K562 (cell line): Measurements from ENCODE around the gene GMDS. TPM values are rescaled to one million over a fixed set of nuclear protein-coding genes. Genes with fewer than 3 reads are reported as not detected.

ENCODE experiments used
- ATAC-seq: fragments of 200-7000 bp; cut with Tn5 transposase; 3 replicates; pipeline ENCODE4 v1.9.1; 2020; ENCODE audit warnings: moderate library complexity
- BruUV-seq: library from RNA; stranded (reverse); fragments of 400-500 nt; replicated peaks from 2 replicates; lab custom pipeline; 2021; lab: Mats Ljungman, UMichigan
- CTCF ChIA-PET: fragments of 300-600 bp; formaldehyde crosslinking; extraction: SDS; loops from one replicate; lab custom pipeline; 2021; ENCODE audit warnings: low intra/inter-chr PET ratio; lab: Yijun Ruan, JAX
- POLR2A ChIA-PET: fragments of 300-600, 350-650 bp; sonication (Branson Sonifier 250); formaldehyde crosslinking; extraction: SDS; loops from one replicate; lab custom pipeline; 2021; ENCODE audit warnings: antibody characterized with exemption, inconsistent platforms; lab: Yijun Ruan, JAX
- DNase-seq, 4 experiments: peaks; one replicate each; pipeline versions ENCODE4 v3.0.0 to v3.0.0-alpha.2; 2011 to 2018; ENCODE audit warnings: low spot score in 3 of 4, mixed read lengths in 3 of 4; ENCODE audit errors: extremely low read depth in 1 of 4
- FAIRE-seq: peaks from 2 replicates; lab custom pipeline; 2011; peaks lifted over from hg19 to GRCh38; lab: Jason Lieb, UNC
- H2AFZ ChIP-seq: 2 replicates; pipeline ENCODE4 v1.6.0; 2011; ENCODE audit warnings: low read depth, low read length, control low read depth, inconsistent platforms
- H3K27ac ChIP-seq: fragments of 200-600 bp; 3 replicates; pipeline ENCODE4 v1.8.0; 2011; ENCODE audit warnings: low read depth, mild to moderate bottlenecking, control low read depth, inconsistent platforms, low read length, moderate library complexity, mixed read lengths; ENCODE audit errors: extremely low read depth
- H3K27me3 ChIP-seq, 2 experiments: fragments of 300-600 bp in 1 of 2; 2 replicates in 1 of 2; 3 replicates in 1 of 2; pipeline versions ENCODE4 v1.6.0 to v1.8.0; 2011; ENCODE audit warnings: inconsistent platforms in 2 of 2, low read length in 2 of 2, mild to moderate bottlenecking in 1 of 2, mixed read lengths in 1 of 2, moderate library complexity in 1 of 2; ENCODE audit not compliant: control insufficient read depth in 2 of 2, insufficient read depth in 2 of 2
- H3K36me3 ChIP-seq: fragments of 300-600 bp; 3 replicates; pipeline ENCODE4 v1.8.0; 2011; ENCODE audit warnings: mild to moderate bottlenecking, low read length, inconsistent platforms; ENCODE audit not compliant: control insufficient read depth, insufficient read depth
- H3K4me1 ChIP-seq, 2 experiments: fragments of 200-600 bp in 1 of 2; replicated peaks in 1 of 2; 2 replicates in 1 of 2; 3 replicates in 1 of 2; pipeline versions ENCODE4 v1.5.1 to v1.8.0; 2011; ENCODE audit warnings: inconsistent platforms in 2 of 2, low read length in 2 of 2, mild to moderate bottlenecking in 1 of 2, mixed read lengths in 1 of 2, moderate library complexity in 1 of 2; ENCODE audit not compliant: control insufficient read depth in 2 of 2, insufficient read depth in 2 of 2
- H3K4me2 ChIP-seq: 2 replicates; pipeline ENCODE4 v1.6.1; 2011; ENCODE audit warnings: low read length, control low read depth, inconsistent platforms, mixed read lengths; ENCODE audit not compliant: insufficient read depth
- H3K4me3 ChIP-seq: fragments of 200-600 bp; sonication (generic), shearing (Covaris generic); 2 replicates; pipeline ENCODE4 v1.5.1; 2016; ENCODE audit warnings: control low read depth, inconsistent platforms
- H3K79me2 ChIP-seq: fragments of 200-600 bp; 3 replicates; pipeline ENCODE4 v1.8.0; 2011; ENCODE audit warnings: low read length, inconsistent platforms; ENCODE audit not compliant: control insufficient read depth, insufficient read depth
- H3K9ac ChIP-seq, 2 experiments: 2 replicates each; pipeline versions ENCODE4 v1.6.0 to v1.6.1; 2011; ENCODE audit warnings: low read depth in 2 of 2, low read length in 2 of 2, control low read depth in 1 of 2, inconsistent platforms in 1 of 2, mild to moderate bottlenecking in 1 of 2, mixed read lengths in 1 of 2; ENCODE audit not compliant: insufficient read depth in 1 of 2
- H3K9me1 ChIP-seq: one replicate; pipeline ENCODE4 v1.6.0; 2011; ENCODE audit warnings: inconsistent platforms, mild to moderate bottlenecking, low read length, moderate library complexity; ENCODE audit not compliant: control insufficient read depth, insufficient read depth
- H3K9me3 ChIP-seq: replicated peaks from 2 replicates; pipeline ENCODE4 v1.5.1; 2011; ENCODE audit warnings: low read depth, low read length, inconsistent platforms; ENCODE audit not compliant: control insufficient read depth, insufficient read depth
- H4K20me1 ChIP-seq: replicated peaks from 2 replicates; pipeline ENCODE4 v1.6.1; 2011; ENCODE audit warnings: low read length, inconsistent platforms, mixed read lengths; ENCODE audit not compliant: control insufficient read depth, insufficient read depth
- ARID3B ChIP-seq: fragments of 250-450 bp; sonication (Bioruptor Pico); IDR thresholded peaks from 2 replicates; pipeline ENCODE4 v1.4.0; 2020; ENCODE audit warnings: borderline replicate concordance
- E2F8 ChIP-seq: fragments of 450-650 bp; IDR thresholded peaks from 2 replicates; pipeline ENCODE4 v1.7.1; 2018; ENCODE audit warnings: mild to moderate bottlenecking, low read depth; ENCODE audit not compliant: partially characterized antibody
- EZH2 ChIP-seq: IDR thresholded peaks from 2 replicates; pipeline ENCODE4 v1.6.1; 2012; ENCODE audit warnings: low read depth, mild to moderate bottlenecking, inconsistent platforms, low read length, borderline replicate concordance
- FOS ChIP-seq: IDR thresholded peaks from 3 replicates; pipeline ENCODE4 v1.6.1; 2011; ENCODE audit not compliant: insufficient read length; ENCODE audit errors: extremely low read depth
- HNRNPUL1 ChIP-seq: fragments of 200-400 bp; formaldehyde crosslinking; IDR thresholded peaks from 2 replicates; pipeline ENCODE4 v1.6.1; 2017; ENCODE audit warnings: low read length
- MCM5 ChIP-seq: fragments of 450-650 bp; IDR thresholded peaks from 2 replicates; pipeline ENCODE4 v1.6.1; 2016; ENCODE audit warnings: low read depth
- NFE2 ChIP-seq: IDR thresholded peaks from 2 replicates; pipeline ENCODE4 v1.6.1; 2014; ENCODE audit warnings: antibody characterized with exemption, low read depth
- PHB ChIP-seq: fragments of 250-450 bp; sonication (Bioruptor Pico); IDR thresholded peaks from 2 replicates; pipeline ENCODE4 v1.5.0; 2021
- TRIM24 ChIP-seq, 2 experiments: fragments of 450-650 bp; IDR thresholded peaks; 2 replicates each; pipeline ENCODE4 v1.6.1; 2016
- ZKSCAN1 ChIP-seq: fragments of 150-350 bp; IDR thresholded peaks from 2 replicates; pipeline ENCODE4 v1.6.1; 2016; ENCODE audit warnings: low read depth, low read length
- ZNF282 ChIP-seq: sonication (generic); formaldehyde crosslinking; IDR thresholded peaks from 2 replicates; pipeline ENCODE4 v1.8.1; 2023; ENCODE audit warnings: missing genetic modification reagents
- ZNF584 ChIP-seq: fragments of 200-800 bp; sonication (Bioruptor generic); IDR thresholded peaks from 2 replicates; pipeline ENCODE4 v1.6.1; 2016; ENCODE audit warnings: low read depth, mild to moderate bottlenecking, missing genetic modification characterization, missing compliant biosample characterization
- ZNF740 ChIP-seq, 3 experiments: fragments of 200-800 bp in 1 of 3; sonication (Bioruptor generic) in 1 of 3; sonication (generic) in 1 of 3; formaldehyde crosslinking in 1 of 3; IDR thresholded peaks; 2 replicates each; pipeline versions ENCODE4 v1.6.1 to v1.8.0; 2016 to 2022; ENCODE audit warnings: mild to moderate bottlenecking in 2 of 3, missing compliant biosample characterization in 2 of 3, missing genetic modification characterization in 2 of 3, missing genetic modification reagents in 1 of 3
- in situ Hi-C: fragments of 300-500 bp; cut with MboI; formaldehyde crosslinking; loops from 4 replicates; pipeline ENCODE4 v1.15.0; 2018; ENCODE audit warnings: inconsistent platforms, mixed read lengths
- intact Hi-C: fragments of 100-400 bp; cut with micrococcal nuclease; formaldehyde crosslinking; loops from 2 replicates; pipeline ENCODE4 v1.14.2; 2022
- polyA plus RNA-seq, 8 experiments: library from polyadenylated mRNA; depleted of rRNA in 4 of 8; stranded (reverse) in 5 of 8; unstranded in 3 of 8; fragments of >200 nt; fragmentation: Nextera tagmentation in 2 of 8; fragmentation: Illumina TruSeq in 1 of 8; extraction: Ambion mirVana in 2 of 8; extraction: Trizol in 1 of 8; gene quantifications; 2 replicates each; pipeline versions ENCODE4 v1.2.1 to v1.2.3, GENCODE V29; 2011 to 2014; ENCODE audit warnings: inconsistent platforms in 1 of 8, missing spikeins in 1 of 8
- total RNA-seq, 7 experiments: library from RNA; depleted of rRNA in 6 of 7; stranded (reverse); fragments of >200 nt in 6 of 7; fragmentation: Illumina TruSeq in 2 of 7; extraction: Trizol in 2 of 7; gene quantifications; 2 replicates each; pipeline versions ENCODE4 v1.2.1 to v1.2.3, GENCODE V29; 2011 to 2021; ENCODE audit warnings: low replicate concordance in 1 of 7
- TF ChIP-seq, protein P1 (sequence below): fragments of 250-450 bp; sonication (Bioruptor Pico); IDR thresholded peaks from 2 replicates; pipeline ENCODE4 v1.8.0; 2022; ENCODE audit warnings: moderate library complexity, mild to moderate bottlenecking, inconsistent platforms
- TF ChIP-seq, protein P2 (sequence below): fragments of 250-450 bp; sonication (Bioruptor Pico); IDR thresholded peaks from 2 replicates; pipeline ENCODE4 v1.6.1; 2021; ENCODE audit warnings: mild to moderate bottlenecking
- TF ChIP-seq, protein P3 (sequence below): fragments of 450-650 bp; formaldehyde crosslinking; IDR thresholded peaks from 2 replicates; pipeline ENCODE4 v1.4.0; 2020; ENCODE audit warnings: mild to moderate bottlenecking, moderate library complexity

Gene GMDS
- total and polyA plus RNA-seq, 9 of the 15 experiments (the other 6 are each of a cell fraction or from before 2014, with no cell fraction given), result 0.48 to 31.8 (median 13.4) TPM

DNA sequence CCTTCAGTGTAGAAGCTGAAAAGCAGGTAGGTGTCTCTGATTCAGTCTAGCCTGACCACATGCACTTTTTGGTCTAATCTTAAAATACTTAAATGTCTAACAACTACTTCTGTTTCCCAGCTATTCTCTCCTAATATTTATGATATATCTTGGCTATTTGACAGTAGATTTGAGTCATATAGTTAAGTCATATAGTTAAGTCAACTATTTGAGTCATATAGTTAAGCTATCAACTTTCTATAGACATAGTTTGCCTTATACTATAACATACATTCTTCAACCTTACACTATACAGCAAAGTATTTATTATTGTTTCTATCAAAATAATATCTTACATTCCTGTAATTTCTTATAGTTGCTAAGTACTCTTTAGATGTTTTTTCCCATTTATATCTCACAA, 110.9 kb downstream of the GMDS start:
- no peak overlapping the region for H3K4me3 ChIP-seq
- in situ Hi-C loops (no loop called here), intact Hi-C loops (no loop called here)
- H3K36me3 ChIP-seq, result no peaks in the 10 kb centered on the region
- H3K4me1 ChIP-seq, result no peaks in the 10 kb centered on the region
- FAIRE-seq (no peak), ATAC-seq (no peak), DNase-seq (no peak)
- no peaks in the 10 kb centered on the region for H3K9me1 ChIP-seq
- H3K79me2 ChIP-seq, result no peaks in the 10 kb centered on the region
- 0 out of 2 replicates have a peak, but pooled peaks cover 8% of the 10 kb centered on the region for H4K20me1 ChIP-seq
- CTCF ChIA-PET, result no interaction called here
- H3K27me3 ChIP-seq, result peaks cover 0 to under 1% of the 10 kb centered on the region in 2 experiments; a peak in 2 of 5 replicates
- H3K9me3 ChIP-seq, result no peaks in the 10 kb centered on the region
- no TSS peak for BruUV-seq
- POLR2A ChIA-PET, result no interaction called here
- no peak overlapping the region for H2AFZ ChIP-seq
- H3K9ac ChIP-seq, result no peak overlapping the region
- no peak overlapping the region for H3K27ac ChIP-seq
- H3K4me2 ChIP-seq, result no peak overlapping the region
- TF ChIP-seq ZKSCAN1 (no peak), FOS (no peak), TRIM24 (IDR thresholded peaks at IDR 0.05) (no peak), HNRNPUL1 (no peak), ARID3B (CRISPR knock-in tag) (no peak), MCM5 (no peak), ZNF584 (CRISPR knock-in tag) (no peak), NFE2 (no peak), PHB (CRISPR knock-in tag) (no peak), EZH2 (no peak), ZNF282 (CRISPR knock-in tag) (no peak), ZNF740 (CRISPR knock-in tag; IDR thresholded peaks at IDR 0.05) (no peak), ZNF740 (tag; IDR thresholded peaks at IDR 0.05) (no peak), E2F8 (no peak)
- TF ChIP-seq, protein P1, sequence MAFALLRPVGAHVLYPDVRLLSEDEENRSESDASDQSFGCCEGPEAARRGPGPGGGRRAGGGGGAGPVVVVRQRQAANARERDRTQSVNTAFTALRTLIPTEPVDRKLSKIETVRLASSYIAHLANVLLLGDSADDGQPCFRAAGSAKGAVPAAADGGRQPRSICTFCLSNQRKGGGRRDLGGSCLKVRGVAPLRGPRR, result no peak
- TF ChIP-seq, protein P2, sequence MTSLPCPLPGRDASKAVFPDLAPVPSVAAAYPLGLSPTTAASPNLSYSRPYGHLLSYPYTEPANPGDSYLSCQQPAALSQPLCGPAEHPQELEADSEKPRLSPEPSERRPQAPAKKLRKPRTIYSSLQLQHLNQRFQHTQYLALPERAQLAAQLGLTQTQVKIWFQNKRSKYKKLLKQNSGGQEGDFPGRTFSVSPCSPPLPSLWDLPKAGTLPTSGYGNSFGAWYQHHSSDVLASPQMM (CRISPR knock-in tag), result no peak
- TF ChIP-seq, protein P3, sequence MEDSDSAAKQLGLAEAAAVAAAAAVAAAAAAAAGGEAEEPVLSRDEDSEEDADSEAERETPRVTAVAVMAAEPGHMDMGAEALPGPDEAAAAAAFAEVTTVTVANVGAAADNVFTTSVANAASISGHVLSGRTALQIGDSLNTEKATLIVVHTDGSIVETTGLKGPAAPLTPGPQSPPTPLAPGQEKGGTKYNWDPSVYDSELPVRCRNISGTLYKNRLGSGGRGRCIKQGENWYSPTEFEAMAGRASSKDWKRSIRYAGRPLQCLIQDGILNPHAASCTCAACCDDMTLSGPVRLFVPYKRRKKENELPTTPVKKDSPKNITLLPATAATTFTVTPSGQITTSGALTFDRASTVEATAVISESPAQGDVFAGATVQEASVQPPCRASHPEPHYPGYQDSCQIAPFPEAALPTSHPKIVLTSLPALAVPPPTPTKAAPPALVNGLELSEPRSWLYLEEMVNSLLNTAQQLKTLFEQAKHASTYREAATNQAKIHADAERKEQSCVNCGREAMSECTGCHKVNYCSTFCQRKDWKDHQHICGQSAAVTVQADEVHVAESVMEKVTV, result no peak
